NCI-H2107 treated with DMSO at 0.1 percent for 48 hours (cell line): ENCODE measurements around the gene TOX4.
"Not testable (repeated sequence)": the region's sequence is repeated elsewhere in the genome, so short reads cannot be mapped to it uniquely, and the experiment has no call there.

Experiments
- DNase-seq: peaks from one replicate; lab custom pipeline; 2025; ENCODE audit not compliant: unreplicated experiment; lab: John Stamatoyannopoulos, UW

TOX4 gene

DNA sequence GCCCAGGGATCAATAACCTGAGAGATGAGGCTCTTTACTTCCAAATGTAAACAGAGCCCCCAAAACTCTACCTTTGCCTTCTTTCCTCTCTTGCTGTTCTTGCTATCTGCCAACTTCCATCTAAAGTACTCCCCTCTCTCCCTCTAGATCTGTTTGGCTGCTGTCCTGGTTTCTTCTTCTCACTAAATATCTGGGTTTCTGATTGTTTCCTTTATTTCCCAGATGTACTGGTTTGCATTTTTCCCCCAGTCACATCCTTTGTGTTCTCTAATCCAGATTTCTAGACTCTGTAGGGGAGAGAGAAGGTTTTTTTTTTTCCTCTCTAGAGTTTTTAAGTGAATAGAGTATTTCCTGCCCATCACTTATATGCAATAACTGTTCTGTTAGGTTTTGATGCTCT lies 56.3 kb downstream of the TOX4 start:
- no peak for DNase-seq

DNA sequence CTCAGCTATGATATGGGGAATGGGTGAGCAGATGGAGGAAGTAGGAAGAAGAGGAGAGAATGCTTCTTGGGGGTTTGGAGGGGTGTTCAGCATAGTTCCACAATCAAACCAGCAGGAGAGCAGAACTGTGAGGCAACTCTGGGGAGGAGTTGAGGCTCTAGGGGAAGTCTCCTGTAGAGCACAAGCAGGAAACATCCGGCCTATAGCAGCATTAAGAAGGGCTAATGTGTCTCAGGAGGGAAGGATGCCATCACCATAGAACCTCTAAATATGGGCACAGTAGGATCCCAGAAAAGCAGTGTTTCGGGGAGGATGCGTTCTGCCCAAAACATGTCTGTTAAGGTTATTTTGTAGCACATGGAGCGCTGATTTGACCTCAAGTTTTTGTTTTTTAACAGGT lies 57.6 kb downstream of the TOX4 start:
- DNase-seq = no peak

DNA sequence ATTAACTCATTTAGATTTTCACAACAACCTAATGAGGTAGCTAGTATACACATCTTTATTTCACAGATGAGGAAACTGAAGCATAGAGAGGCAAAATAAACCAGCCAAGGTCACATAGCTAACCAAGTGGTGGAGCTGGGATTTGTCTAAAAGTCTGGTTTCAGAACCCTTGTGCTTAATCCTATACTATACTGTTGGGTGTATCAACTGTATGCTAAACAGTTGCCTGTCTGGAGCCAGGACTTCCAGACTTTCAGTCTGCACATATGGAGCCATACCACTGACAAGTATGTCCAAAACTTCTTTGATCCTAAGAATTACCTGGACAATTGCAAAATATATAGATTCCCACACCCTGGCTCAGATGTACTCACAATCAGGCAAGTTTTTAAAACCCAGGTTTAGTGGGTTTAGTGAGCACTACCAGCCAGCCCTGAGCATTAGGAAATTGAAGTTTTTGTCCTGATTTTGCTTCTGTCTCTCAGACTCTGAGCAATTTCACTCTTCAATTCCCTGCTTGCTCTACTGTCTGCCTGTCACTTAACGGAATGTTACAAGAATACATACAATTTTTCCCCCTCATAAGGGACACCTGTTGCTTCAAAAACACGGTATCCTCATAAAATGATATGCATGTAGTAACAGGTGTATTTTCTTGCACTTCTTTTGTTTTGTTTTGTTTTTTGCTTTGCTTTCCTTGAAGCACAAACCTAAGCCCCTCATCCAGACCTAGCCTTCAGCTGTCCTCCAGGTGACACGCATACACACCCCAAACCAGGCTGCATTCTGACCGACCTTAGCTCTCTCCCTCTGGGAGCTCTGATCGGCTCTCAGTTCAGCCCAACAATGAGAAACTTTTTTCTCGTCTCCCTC lies 58.8 kb downstream of the TOX4 start:
- DNase-seq = no peak

DNA sequence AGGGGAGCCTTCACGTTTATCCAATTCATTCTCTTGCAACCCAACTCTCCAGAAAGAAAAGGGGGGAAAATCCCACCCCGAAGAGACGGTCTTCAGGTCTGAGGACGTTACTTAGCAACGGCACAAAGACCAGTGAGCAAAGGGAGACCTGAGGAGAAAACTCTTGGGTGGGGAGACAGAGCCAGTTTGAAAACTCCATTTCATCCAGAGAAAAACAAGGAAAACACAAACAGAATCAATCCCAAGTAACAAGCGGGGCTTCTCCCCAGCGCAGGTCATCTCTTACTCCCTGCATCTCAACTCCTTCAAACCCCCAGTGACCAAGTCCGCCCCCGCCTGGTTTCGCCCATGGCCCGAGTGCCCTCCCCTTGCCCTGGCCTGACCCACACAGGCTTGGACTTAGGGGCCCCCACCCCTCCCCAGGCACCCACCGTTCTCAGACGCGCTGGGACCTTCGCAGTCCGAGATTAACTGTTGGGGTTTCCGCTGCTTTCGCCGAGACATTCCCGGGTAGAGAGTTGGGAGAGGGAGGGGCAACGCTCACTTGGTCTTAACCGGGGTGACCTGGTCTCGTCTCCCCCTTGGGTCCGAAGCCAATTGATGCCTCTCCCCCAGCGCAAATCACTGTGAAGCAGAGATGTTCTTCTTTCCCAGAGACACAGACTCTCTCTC lies 59.6 kb downstream of the TOX4 start:
- DNase-seq = no peak

DNA sequence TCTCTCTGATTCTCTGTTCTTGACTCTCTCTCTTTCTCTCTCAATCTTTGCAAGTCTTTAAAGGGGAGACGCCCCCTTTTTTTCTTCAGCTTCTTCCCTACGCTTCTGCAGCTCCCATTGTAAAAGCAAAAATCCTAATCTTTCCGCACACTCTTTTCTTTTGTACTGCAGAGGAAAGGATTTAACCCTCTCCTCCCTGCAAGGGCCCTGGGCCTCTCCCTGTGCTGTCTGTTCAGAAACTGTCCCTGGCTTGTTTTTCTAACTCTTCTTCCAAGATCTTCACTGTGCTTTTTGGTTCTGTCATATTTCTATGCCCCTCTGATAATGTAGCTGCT lies 60.1 kb downstream of the TOX4 start:
- no peak for DNase-seq

DNA sequence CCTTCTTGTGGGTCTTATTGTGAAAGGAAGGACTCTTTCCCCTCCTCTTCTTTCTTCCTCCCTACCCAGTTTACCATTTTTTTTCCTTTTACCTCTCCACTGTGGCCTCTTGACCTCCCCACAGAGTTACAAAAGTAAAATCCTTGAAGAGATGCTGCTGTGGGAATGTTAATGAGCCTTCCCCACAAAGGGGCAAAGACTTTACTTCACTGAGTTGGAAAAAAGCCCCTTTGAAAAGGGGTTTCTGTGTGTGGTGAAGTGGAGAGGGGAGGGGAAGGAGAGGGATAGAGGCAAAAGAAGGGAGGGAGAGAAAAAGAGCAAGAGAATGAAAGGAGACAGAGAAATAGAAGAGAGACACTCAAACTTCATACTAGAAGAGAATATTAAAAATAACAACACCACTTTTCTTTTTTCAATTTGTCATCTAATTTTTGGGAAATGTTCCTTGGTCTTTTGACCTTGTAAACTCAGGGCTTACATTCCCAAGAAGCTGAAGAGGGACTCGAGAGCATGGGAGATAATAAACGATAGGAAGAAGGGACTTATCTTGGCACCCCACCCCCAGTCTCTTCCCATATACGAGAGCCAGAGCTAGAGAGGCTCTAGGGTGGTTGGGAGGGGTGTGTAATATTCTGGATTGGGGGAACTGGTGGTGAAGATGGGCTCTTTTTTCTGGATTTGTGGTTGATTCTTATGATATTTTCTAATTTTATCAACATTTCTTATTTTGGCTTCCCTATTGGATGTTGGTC lies 62.4 kb downstream of the TOX4 start:
- no peak for DNase-seq

DNA sequence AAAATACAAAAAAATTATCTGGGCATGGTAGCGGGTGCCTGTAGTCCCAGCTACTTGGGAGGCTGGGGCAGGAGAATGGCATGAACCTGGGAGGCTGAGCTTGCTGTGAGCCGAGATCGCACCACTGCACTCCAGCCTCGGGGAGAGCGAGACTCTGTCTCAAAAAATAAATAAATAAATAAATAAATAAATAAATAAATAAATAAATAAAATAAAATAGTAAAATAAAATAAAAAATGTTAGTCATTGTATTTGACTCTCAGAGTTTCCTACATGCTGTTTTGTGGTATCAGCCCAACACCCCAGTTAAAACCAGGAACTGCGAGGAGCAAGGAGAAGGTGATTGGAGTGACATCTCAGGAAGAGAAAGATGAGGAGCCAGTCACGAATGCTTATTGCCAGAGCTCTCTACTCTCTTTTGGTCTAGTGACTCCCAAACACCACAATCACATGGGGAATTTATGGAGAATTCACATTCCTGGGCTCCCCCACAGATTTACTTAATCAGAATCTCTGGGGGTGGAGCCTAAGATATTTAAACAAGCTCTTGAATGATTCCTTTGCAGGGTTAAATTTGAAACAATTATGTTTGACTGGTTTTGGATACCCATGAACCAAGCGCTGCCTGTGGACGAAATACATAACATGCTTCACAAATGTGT lies 64.5 kb downstream of the TOX4 start:
- DNase-seq = no peak

DNA sequence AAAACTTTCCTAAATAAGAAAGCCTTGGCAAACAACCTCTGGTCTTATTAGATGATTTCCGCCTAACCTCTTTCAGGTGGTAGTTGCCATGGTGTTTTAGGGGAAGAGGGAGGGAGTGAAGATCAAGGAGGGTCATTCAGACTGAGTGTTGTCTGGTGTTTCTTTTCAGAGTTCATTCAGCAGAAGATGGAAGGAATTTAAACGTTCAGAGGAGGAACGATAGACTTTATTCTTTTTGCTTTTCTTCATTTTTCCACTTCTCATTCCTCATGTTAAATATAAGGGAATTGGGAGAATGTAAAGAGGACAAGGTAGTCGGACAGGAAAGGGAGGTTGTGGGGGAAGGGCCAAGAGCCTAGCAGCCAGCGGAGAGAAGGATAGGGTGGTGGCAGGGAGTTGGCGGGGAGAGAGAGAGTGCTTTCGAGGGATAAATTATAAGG lies 66.5 kb downstream of the TOX4 start:
- no peak for DNase-seq

DNA sequence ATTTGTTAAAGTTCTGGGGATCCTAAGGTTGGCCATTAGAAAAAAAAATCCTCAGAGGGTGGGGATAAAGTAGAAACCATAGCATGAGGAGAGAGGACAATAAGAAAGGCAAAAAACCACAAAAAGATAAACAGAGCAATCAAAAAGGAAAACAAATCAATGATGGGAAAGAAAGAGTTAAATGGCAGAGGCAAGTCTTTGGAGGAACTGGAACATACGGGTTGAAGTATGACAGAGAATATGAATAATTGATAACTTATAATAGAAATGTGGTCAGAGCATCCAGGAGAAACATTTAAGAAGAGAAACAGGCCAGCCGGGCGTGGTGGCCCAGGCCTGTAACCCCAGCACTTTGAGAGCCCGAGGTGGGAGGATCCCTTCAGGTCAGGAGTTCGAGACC lies 67.0 kb downstream of the TOX4 start:
- no peak for DNase-seq

DNA sequence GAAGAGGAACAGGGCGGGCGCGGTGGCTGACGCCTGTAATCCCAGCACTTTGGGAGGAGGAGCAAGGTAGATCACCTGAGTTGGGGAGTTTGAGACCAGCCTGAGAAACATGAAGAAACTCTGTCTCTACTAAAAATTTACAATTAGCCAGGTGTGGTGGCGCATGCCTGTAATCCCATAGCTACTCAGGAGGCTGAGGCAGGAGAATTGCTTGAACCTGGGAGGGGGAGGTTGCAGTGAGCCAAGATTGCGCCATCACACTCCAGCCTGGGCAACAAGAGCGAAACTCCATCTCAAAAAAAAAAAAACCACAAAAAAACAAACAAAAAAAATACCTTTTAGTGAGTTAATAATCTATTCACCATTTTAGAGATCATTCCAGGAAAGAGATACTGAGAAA lies 67.6 kb downstream of the TOX4 start:
- DNase-seq = not testable (repeated sequence)
